H9 (cell line): ENCODE data around the gene ANTKMT. TPM values are rescaled to one million over a fixed set of nuclear protein-coding genes. Genes with fewer than 3 reads are reported as not detected.

Experiments used
- DNase-seq: peaks from one replicate; pipeline ENCODE4 v3.0.0-alpha.2; 2017
- H2AFZ ChIP-seq: one replicate; pipeline ENCODE4 v1.6.1; 2013; ENCODE audit warnings: mild to moderate bottlenecking, low read length, control low read depth, moderate library complexity
- H2AK5ac ChIP-seq: 2 replicates; pipeline ENCODE4 v1.6.1; 2013; ENCODE audit warnings: low read length, control low read depth, mixed read lengths; ENCODE audit not compliant: insufficient read length
- H2BK120ac ChIP-seq: one replicate; pipeline ENCODE4 v1.6.1; 2013; ENCODE audit warnings: low read depth, mild to moderate bottlenecking, low read length, control low read depth, inconsistent platforms; ENCODE audit not compliant: poor library complexity, severe bottlenecking
- H2BK12ac ChIP-seq: 2 replicates; pipeline ENCODE4 v1.6.1; 2013; ENCODE audit warnings: low read length, control low read depth, mixed read lengths, low read depth; ENCODE audit not compliant: insufficient read length
- H2BK15ac ChIP-seq: 2 replicates; pipeline ENCODE4 v1.6.1; 2013; ENCODE audit warnings: low read depth, low read length, control low read depth
- H2BK20ac ChIP-seq: one replicate; pipeline ENCODE4 v1.6.1; 2013; ENCODE audit warnings: low read depth, mild to moderate bottlenecking, low read length, control low read depth, inconsistent platforms; ENCODE audit not compliant: poor library complexity, severe bottlenecking
- H2BK5ac ChIP-seq: 2 replicates; pipeline ENCODE4 v1.6.1; 2013; ENCODE audit warnings: low read length, control low read depth, mixed read lengths; ENCODE audit not compliant: insufficient read length
- H3K14ac ChIP-seq: 2 replicates; pipeline ENCODE4 v1.6.1; 2013; ENCODE audit warnings: low read length, control low read depth; ENCODE audit not compliant: insufficient read depth
- H3K18ac ChIP-seq: 2 replicates; pipeline ENCODE4 v1.6.1; 2013; ENCODE audit warnings: low read depth, mild to moderate bottlenecking, mixed read lengths, low read length, control low read depth; ENCODE audit not compliant: insufficient read length
- H3K23ac ChIP-seq: 2 replicates; pipeline ENCODE4 v1.6.1; 2013; ENCODE audit warnings: low read length, control low read depth, mixed read lengths, low read depth; ENCODE audit not compliant: insufficient read length
- H3K23me2 ChIP-seq: 2 replicates; pipeline ENCODE4 v1.6.1; 2013; ENCODE audit warnings: low read depth, mild to moderate bottlenecking, mixed read lengths, low read length, control low read depth; ENCODE audit not compliant: insufficient read length, poor library complexity, severe bottlenecking
- H3K27ac ChIP-seq: 2 replicates; pipeline ENCODE4 v1.5.1; 2013; ENCODE audit warnings: low read length, control low read depth, mixed read lengths, low read depth; ENCODE audit not compliant: insufficient read length
- H3K27me3 ChIP-seq: 2 replicates; pipeline ENCODE4 v1.6.1; 2013; ENCODE audit warnings: low read length, control low read depth, inconsistent platforms; ENCODE audit not compliant: insufficient read depth
- H3K4ac ChIP-seq: 2 replicates; pipeline ENCODE4 v1.6.1; 2013; ENCODE audit warnings: low read depth, mild to moderate bottlenecking, control low read depth, inconsistent platforms, low read length, moderate library complexity
- H3K4me1 ChIP-seq: 2 replicates; pipeline ENCODE4 v1.6.1; 2013; ENCODE audit warnings: low read length, control low read depth, inconsistent platforms; ENCODE audit not compliant: insufficient read depth
- H3K4me2 ChIP-seq: 2 replicates; pipeline ENCODE4 v1.6.1; 2013; ENCODE audit warnings: low read length, control low read depth, mixed read lengths; ENCODE audit not compliant: insufficient read length, insufficient read depth
- H3K56ac ChIP-seq: 2 replicates; pipeline ENCODE4 v1.6.1; 2013; ENCODE audit warnings: low read depth, mild to moderate bottlenecking, mixed read lengths, low read length, control low read depth; ENCODE audit not compliant: insufficient read length
- H3K79me1 ChIP-seq: 2 replicates; pipeline ENCODE4 v1.6.1; 2013; ENCODE audit warnings: low read depth, mild to moderate bottlenecking, moderate library complexity, low read length, control low read depth, inconsistent platforms; ENCODE audit not compliant: insufficient read depth, poor library complexity, severe bottlenecking
- H3K79me2 ChIP-seq: 2 replicates; pipeline ENCODE4 v1.6.1; 2013; ENCODE audit warnings: low read length, control low read depth, inconsistent platforms; ENCODE audit not compliant: insufficient read depth
- H3K9ac ChIP-seq: 2 replicates; pipeline ENCODE4 v1.6.1; 2013; ENCODE audit warnings: low read length, control low read depth, mixed read lengths; ENCODE audit not compliant: insufficient read length; ENCODE audit errors: extremely low read depth
- H3K9me3 ChIP-seq: one replicate; pipeline ENCODE4 v1.6.1; 2013; ENCODE audit warnings: low read depth, low read length, inconsistent platforms; ENCODE audit not compliant: control insufficient read depth
- H3T11ph ChIP-seq: one replicate; pipeline ENCODE4 v1.6.1; 2013; ENCODE audit warnings: mild to moderate bottlenecking, low read length, control low read depth, inconsistent platforms
- H4K20me1 ChIP-seq: one replicate; pipeline ENCODE4 v1.6.1; 2013; ENCODE audit not compliant: control insufficient read depth, insufficient read length, insufficient read depth
- H4K5ac ChIP-seq: 2 replicates; pipeline ENCODE4 v1.6.1; 2013; ENCODE audit warnings: low read depth, mild to moderate bottlenecking, mixed read lengths, low read length, control low read depth; ENCODE audit not compliant: insufficient read length
- H4K8ac ChIP-seq: replicated peaks from 2 replicates; pipeline ENCODE4 v1.6.1; 2013; ENCODE audit warnings: low read length, control low read depth, mixed read lengths, low read depth; ENCODE audit not compliant: insufficient read length
- H4K91ac ChIP-seq: 2 replicates; pipeline ENCODE4 v1.6.1; 2013; ENCODE audit warnings: low read depth, mild to moderate bottlenecking, moderate library complexity, mixed read lengths, low read length, control low read depth; ENCODE audit not compliant: insufficient read length
- H3K27ac Mint-ChIP-seq, 3 experiments: 2 replicates in 2 of 3; 3 replicates in 1 of 3; pipeline ENCODE4 v1.8.0; 2020 to 2021; ENCODE audit warnings: mixed read lengths in 3 of 3, mild to moderate bottlenecking in 1 of 3, moderate library complexity in 1 of 3
- H3K27me3 Mint-ChIP-seq: 2 replicates; pipeline ENCODE4 v1.8.0; 2021; ENCODE audit warnings: low read depth, mild to moderate bottlenecking, moderate library complexity, mixed read lengths
- H3K36me3 Mint-ChIP-seq, 3 experiments: 2 replicates in 2 of 3; 3 replicates in 1 of 3; pipeline ENCODE4 v1.8.0; 2020 to 2021; ENCODE audit warnings: low read depth in 3 of 3, mixed read lengths in 3 of 3; ENCODE audit not compliant: insufficient read depth in 1 of 3
- H3K4me1 Mint-ChIP-seq, 2 experiments: 2 replicates each; pipeline ENCODE4 v1.8.0; 2020; ENCODE audit warnings: mixed read lengths in 2 of 2
- H3K4me3 Mint-ChIP-seq, 2 experiments: 2 replicates in 1 of 2; 3 replicates in 1 of 2; pipeline ENCODE4 v1.8.0; 2020 to 2021; ENCODE audit warnings: mild to moderate bottlenecking in 2 of 2, mixed read lengths in 2 of 2, moderate library complexity in 1 of 2
- H3K9me3 Mint-ChIP-seq, 2 experiments: 2 replicates in 1 of 2; 3 replicates in 1 of 2; pipeline ENCODE4 v1.8.0; 2020; ENCODE audit warnings: mild to moderate bottlenecking in 2 of 2, mixed read lengths in 2 of 2, moderate library complexity in 1 of 2
- WGBS: extraction: QIAGEN DNeasy Blood & Tissue Kit; methylation state at CpG from one replicate; pipeline ENCODE4 v1.1.7; 2013; ENCODE audit warnings: missing lambda C conversion rate, low lambda C conversion rate, mixed read lengths; ENCODE audit not compliant: insufficient read length; ENCODE audit errors: extremely low coverage; 5-methylcytosine and 5-hydroxymethylcytosine counted together
- total RNA-seq: library from RNA; stranded (reverse); gene quantifications from 2 replicates; pipeline ENCODE4 v1.2.1, GENCODE V29; 2021
- TF ChIP-seq, protein P1 (sequence below): fragments of 200-600 bp; sonication (generic); conservative IDR thresholded peaks from 3 replicates; pipeline ENCODE4 v1.8.0; 2021; ENCODE audit warnings: antibody characterized with exemption, mild to moderate bottlenecking

ANTKMT gene
- total RNA-seq, 1 experiment from 2014 or later, result 31.5 TPM

DNA sequence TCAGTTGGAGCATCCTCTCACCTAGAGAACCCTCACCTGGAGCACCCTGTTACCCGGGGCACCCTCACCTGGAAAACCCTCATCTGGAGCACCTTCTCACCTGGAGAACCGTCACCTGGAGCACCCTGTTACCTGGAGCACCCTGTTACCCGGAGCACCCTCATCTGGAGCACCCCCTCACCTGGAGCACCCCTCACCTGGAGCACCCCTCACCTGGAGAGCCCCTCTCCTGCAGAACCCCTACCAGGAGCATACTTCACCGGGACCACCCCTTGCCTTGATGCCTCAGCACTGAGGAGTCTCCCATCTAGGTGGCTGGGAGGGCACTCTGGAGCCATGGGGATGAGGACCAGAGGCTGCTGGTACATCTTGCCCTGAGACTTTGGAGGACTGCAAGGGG is 12.0 kb upstream of the ANTKMT start:
- Histone ChIP-seq H3K4me1 (no peaks in the 10 kb centered on the region), H3K18ac (no peak overlapping the region), H4K8ac (no peak overlapping the region), H4K5ac (no peak overlapping the region), H3K9me3 (no peaks in the 10 kb centered on the region), H4K20me1 (no peaks in the 10 kb centered on the region), H2BK120ac (no peak overlapping the region), H2BK15ac (no peak overlapping the region), H3K27me3 (peaks cover 24% of the 10 kb centered on the region; the same call in 1 of the 2 replicates), H3T11ph (no peak overlapping the region), H3K9ac (no peak overlapping the region), H3K27ac (no peak overlapping the region), H3K56ac (no peak overlapping the region), H3K23ac (no peak overlapping the region), H3K14ac (no peak overlapping the region), H4K91ac (no peak overlapping the region), H2BK20ac (no peak overlapping the region), H2BK12ac (no peak overlapping the region), H3K4ac (no peak overlapping the region), H2AFZ (no peak overlapping the region), H3K79me1 (no peaks in the 10 kb centered on the region), H3K79me2 (no peaks in the 10 kb centered on the region), H3K23me2 (peaks cover 4% of the 10 kb centered on the region), H3K4me2 (no peak overlapping the region), H2AK5ac (no peak overlapping the region), H2BK5ac (no peak overlapping the region)
- no peak overlapping the region for H3K4me3 Mint-ChIP-seq
- TF ChIP-seq, protein P1, sequence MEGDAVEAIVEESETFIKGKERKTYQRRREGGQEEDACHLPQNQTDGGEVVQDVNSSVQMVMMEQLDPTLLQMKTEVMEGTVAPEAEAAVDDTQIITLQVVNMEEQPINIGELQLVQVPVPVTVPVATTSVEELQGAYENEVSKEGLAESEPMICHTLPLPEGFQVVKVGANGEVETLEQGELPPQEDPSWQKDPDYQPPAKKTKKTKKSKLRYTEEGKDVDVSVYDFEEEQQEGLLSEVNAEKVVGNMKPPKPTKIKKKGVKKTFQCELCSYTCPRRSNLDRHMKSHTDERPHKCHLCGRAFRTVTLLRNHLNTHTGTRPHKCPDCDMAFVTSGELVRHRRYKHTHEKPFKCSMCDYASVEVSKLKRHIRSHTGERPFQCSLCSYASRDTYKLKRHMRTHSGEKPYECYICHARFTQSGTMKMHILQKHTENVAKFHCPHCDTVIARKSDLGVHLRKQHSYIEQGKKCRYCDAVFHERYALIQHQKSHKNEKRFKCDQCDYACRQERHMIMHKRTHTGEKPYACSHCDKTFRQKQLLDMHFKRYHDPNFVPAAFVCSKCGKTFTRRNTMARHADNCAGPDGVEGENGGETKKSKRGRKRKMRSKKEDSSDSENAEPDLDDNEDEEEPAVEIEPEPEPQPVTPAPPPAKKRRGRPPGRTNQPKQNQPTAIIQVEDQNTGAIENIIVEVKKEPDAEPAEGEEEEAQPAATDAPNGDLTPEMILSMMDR, result no peak
- WGBS, result no CpG with 5 or more reads among the region's 4 CpGs
- DNase-seq, result no peak
- peaks cover 81% of the 10 kb centered on the region for H3K27me3 Mint-ChIP-seq
- H3K4me1 Mint-ChIP-seq, result peaks cover 3 to 10% of the 10 kb centered on the region in 2 experiments; a peak in 3 of 4 replicates
- H3K9me3 Mint-ChIP-seq, result peaks cover 0 to 2% of the 10 kb centered on the region in 2 experiments; a peak in 2 of 5 replicates
- no peak overlapping the region for H3K27ac Mint-ChIP-seq
- H3K36me3 Mint-ChIP-seq, result no peaks in the 10 kb centered on the region
